Type B pancreatic cell (in vitro differentiated cells): ENCODE data around the gene RALGPS1. TPM values are rescaled to one million over a fixed set of nuclear protein-coding genes. Genes with fewer than 3 reads are reported as not detected.

Source experiments
- DNase-seq: peaks from one replicate; pipeline ENCODE4 v3.0.0; 2021; ENCODE audit warnings: mixed read lengths; ENCODE audit not compliant: unreplicated experiment; ENCODE audit errors: extremely low spot score
- H3K27ac Mint-ChIP-seq: 2 replicates; pipeline ENCODE4 v1.8.0; 2021; ENCODE audit warnings: mild to moderate bottlenecking, mixed read lengths
- H3K27me3 Mint-ChIP-seq: 2 replicates; pipeline ENCODE4 v1.8.0; 2021; ENCODE audit warnings: mixed read lengths
- H3K36me3 Mint-ChIP-seq: 2 replicates; pipeline ENCODE4 v1.8.0; 2021; ENCODE audit warnings: mixed read lengths
- H3K4me1 Mint-ChIP-seq: one replicate; pipeline ENCODE4 v1.8.0; 2021; ENCODE audit warnings: mixed read lengths; ENCODE audit not compliant: unreplicated experiment
- H3K4me3 Mint-ChIP-seq: 2 replicates; pipeline ENCODE4 v1.8.0; 2021; ENCODE audit warnings: mild to moderate bottlenecking, mixed read lengths
- H3K9me3 Mint-ChIP-seq: 2 replicates; pipeline ENCODE4 v1.8.0; 2021; ENCODE audit warnings: mixed read lengths
- CTCF ChIP-seq: fragments of 200-600 bp; sonication (generic); conservative IDR thresholded peaks from 2 replicates; pipeline ENCODE4 v1.5.0; 2021; ENCODE audit warnings: antibody characterized with exemption, mild to moderate bottlenecking
- total RNA-seq: library from RNA; stranded (reverse); gene quantifications from 2 replicates; pipeline ENCODE4 v1.2.1, GENCODE V29; 2021; ENCODE audit warnings: low replicate concordance

RALGPS1 gene
- total RNA-seq, 1 donor from 2014 or later: 16.7 TPM

DNA sequence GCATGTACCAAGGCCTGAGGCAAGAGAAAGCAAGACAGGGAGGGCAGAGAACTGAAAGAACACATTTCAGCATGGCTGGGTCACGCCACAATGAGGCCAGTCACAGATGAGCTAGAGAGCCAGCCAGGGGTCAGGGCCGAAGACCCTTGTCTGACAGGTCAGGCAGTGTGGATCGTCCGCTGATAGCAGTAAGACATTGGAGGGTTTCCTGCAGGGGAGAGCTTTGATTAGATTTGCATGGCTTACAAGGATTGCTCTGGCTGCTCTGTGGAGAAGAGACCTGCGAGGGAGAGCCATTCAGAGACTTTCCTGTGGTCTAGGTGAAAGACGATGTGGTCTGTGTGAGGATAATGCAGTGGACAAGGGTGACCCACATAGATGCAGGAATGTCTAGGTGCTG, 93.1 kb downstream of the RALGPS1 start:
- TF ChIP-seq CTCF: no peak
- Mint-ChIP-seq H3K4me1 (peaks cover 5% of the 10 kb centered on the region), H3K9me3 (no peaks in the 10 kb centered on the region), H3K4me3 (no peak overlapping the region), H3K27ac (no peak overlapping the region), H3K36me3 (no peaks in the 10 kb centered on the region), H3K27me3 (no peaks in the 10 kb centered on the region)
- no peak for DNase-seq

DNA sequence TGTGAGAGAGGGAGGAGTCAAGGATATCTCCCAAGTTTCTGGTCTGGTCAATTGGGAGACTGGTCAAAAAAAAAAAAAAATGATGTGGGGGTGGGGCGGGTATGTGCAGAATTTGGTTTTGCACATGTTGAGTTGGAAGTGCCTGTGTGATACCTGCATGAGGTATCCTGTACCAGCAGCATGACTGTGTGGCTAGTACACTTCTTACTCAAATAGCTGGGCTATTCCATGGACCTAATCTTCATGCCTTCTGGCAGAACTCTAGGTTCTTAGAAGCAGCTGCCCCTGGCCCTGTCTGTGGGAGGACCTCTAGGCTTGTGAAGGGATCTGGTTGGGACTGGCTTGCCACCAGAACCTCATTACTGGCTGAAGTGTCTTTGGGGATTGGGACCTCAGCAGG, 93.5 kb downstream of the RALGPS1 start:
- H3K36me3 Mint-ChIP-seq: no peaks in the 10 kb centered on the region
- no peak overlapping the region for H3K4me3 Mint-ChIP-seq
- H3K9me3 Mint-ChIP-seq: no peaks in the 10 kb centered on the region
- H3K4me1 Mint-ChIP-seq: peaks cover 5% of the 10 kb centered on the region
- DNase-seq: no peak
- H3K27ac Mint-ChIP-seq: no peak overlapping the region
- H3K27me3 Mint-ChIP-seq: no peaks in the 10 kb centered on the region
- TF ChIP-seq CTCF: no peak

GRCh38 chr9:127011772-127012171, 97.2 kb downstream of the RALGPS1 start:
- no peak overlapping the region for H3K27ac Mint-ChIP-seq
- DNase-seq: no peak

GRCh38 chr9:127012250-127012649, 97.7 kb downstream of the RALGPS1 start:
- DNase-seq: no peak
- no peak for TF ChIP-seq CTCF
- Mint-ChIP-seq H3K27me3 (no peaks in the 10 kb centered on the region), H3K9me3 (no peaks in the 10 kb centered on the region), H3K36me3 (no peaks in the 10 kb centered on the region), H3K27ac (no peak overlapping the region), H3K4me3 (no peak overlapping the region), H3K4me1 (peaks cover 22% of the 10 kb centered on the region)

More at GRCh38 chr9:127011772-127012171, 97.2 kb downstream of the RALGPS1 start:
- H3K36me3 Mint-ChIP-seq: no peaks in the 10 kb centered on the region
- TF ChIP-seq CTCF: no peak
- no peaks in the 10 kb centered on the region for H3K27me3 Mint-ChIP-seq
- H3K4me1 Mint-ChIP-seq: peaks cover 22% of the 10 kb centered on the region
- no peak overlapping the region for H3K4me3 Mint-ChIP-seq
- no peaks in the 10 kb centered on the region for H3K9me3 Mint-ChIP-seq

DNA sequence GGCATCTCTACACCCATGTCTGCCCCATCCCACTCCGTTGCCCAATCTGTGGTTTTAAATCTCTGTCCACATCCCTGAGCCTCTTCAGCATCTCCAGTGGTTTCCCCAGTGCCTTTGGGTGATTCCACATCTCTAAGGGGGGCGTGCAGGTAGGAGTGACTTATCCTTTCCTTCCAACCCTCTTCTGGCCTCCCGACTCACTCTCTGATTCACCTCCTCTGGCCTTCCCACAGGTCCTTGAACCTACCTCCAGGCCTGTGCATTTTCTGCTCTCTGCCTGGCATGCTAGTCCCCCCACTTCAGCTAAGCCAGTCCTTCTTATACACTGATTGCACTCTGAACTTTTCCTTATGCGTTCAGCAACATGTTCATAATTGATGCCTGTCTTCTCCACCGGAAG, 99.0 kb downstream of the RALGPS1 start:
- Mint-ChIP-seq H3K36me3 (no peaks in the 10 kb centered on the region), H3K4me3 (no peak overlapping the region), H3K27ac (no peak overlapping the region), H3K4me1 (peaks cover 22% of the 10 kb centered on the region), H3K9me3 (no peaks in the 10 kb centered on the region), H3K27me3 (no peaks in the 10 kb centered on the region)
- TF ChIP-seq CTCF: no peak
- DNase-seq: no peak
